HepG2 (cell line): ENCODE data around the gene TNN. TPM values are rescaled to one million over a fixed set of nuclear protein-coding genes. Genes with fewer than 3 reads are reported as not detected.

ENCODE experiments used
- ATAC-seq: fragments of 200-7000 bp; cut with Tn5 transposase; 3 replicates; pipeline ENCODE4 v1.9.1; 2020; ENCODE audit warnings: mild to moderate bottlenecking, moderate library complexity
- BruUV-seq: library from RNA; stranded (reverse); fragments of 400-500 nt; replicated peaks from 2 replicates; lab custom pipeline; 2021; lab: Mats Ljungman, UMichigan
- CTCF ChIA-PET: fragments of 300-600 bp; formaldehyde crosslinking; extraction: SDS; loops from one replicate; lab custom pipeline; 2021; ENCODE audit warnings: low total read pairs, inconsistent platforms, low intra/inter-chr PET ratio; lab: Yijun Ruan, JAX
- POLR2A ChIA-PET: fragments of 350-600 bp; sonication (Branson Sonifier 250); formaldehyde crosslinking; loops from one replicate; lab custom pipeline; 2020; ENCODE audit warnings: antibody characterized with exemption, inconsistent platforms; lab: Yijun Ruan, JAX
- DNase-seq: peaks from one replicate; pipeline ENCODE4 v3.0.0-alpha.2; 2015; ENCODE audit warnings: low spot score
- FAIRE-seq: peaks from 3 replicates; lab custom pipeline; 2011; peaks lifted over from hg19 to GRCh38; lab: Jason Lieb, UNC
- H2AFZ ChIP-seq: one replicate; pipeline ENCODE4 v1.6.1; 2011; ENCODE audit warnings: low read length, inconsistent platforms
- H3K27ac ChIP-seq: fragments of 300-600 bp; 3 replicates; pipeline ENCODE4 v1.8.0; 2011; ENCODE audit warnings: mixed run types, mild to moderate bottlenecking, mixed read lengths, low read length, inconsistent platforms; ENCODE audit not compliant: insufficient read depth; ENCODE audit errors: extremely low read length
- H3K27me3 ChIP-seq, 2 experiments: fragments of 200-600 bp in 1 of 2; 2 replicates in 1 of 2; 3 replicates in 1 of 2; pipeline versions ENCODE4 v1.6.0 to v1.8.0; 2011; ENCODE audit warnings: low read length in 2 of 2, mild to moderate bottlenecking in 2 of 2, moderate library complexity in 2 of 2, inconsistent platforms in 1 of 2; ENCODE audit not compliant: insufficient read depth in 2 of 2, control insufficient read depth in 1 of 2
- H3K36me3 ChIP-seq, 2 experiments: fragments of 200-600 bp in 1 of 2; replicated peaks in 1 of 2; 2 replicates in 1 of 2; 3 replicates in 1 of 2; pipeline versions ENCODE4 v1.5.1 to v1.8.0; 2011; ENCODE audit warnings: low read length in 2 of 2, inconsistent platforms in 1 of 2; ENCODE audit not compliant: insufficient read depth in 2 of 2, control insufficient read depth in 1 of 2
- H3K4me1 ChIP-seq: 2 replicates; pipeline ENCODE4 v1.5.1; 2012; ENCODE audit warnings: low read length, inconsistent platforms; ENCODE audit not compliant: insufficient read depth
- H3K4me2 ChIP-seq: 2 replicates; pipeline ENCODE4 v1.6.0; 2011; ENCODE audit warnings: low read depth, low read length, inconsistent platforms
- H3K4me3 ChIP-seq, 3 experiments: fragments of 200-600 bp in 1 of 3; sonication (generic), shearing (Covaris generic) in 1 of 3; replicated peaks in 1 of 3; 2 replicates each; pipeline ENCODE4 v1.5.1; 2011 to 2016; ENCODE audit warnings: low read length in 3 of 3, inconsistent platforms in 2 of 3, low read depth in 2 of 3, mild to moderate bottlenecking in 2 of 3, control low read depth in 1 of 3, mixed read lengths in 1 of 3; ENCODE audit not compliant: insufficient read depth in 1 of 3
- H3K79me2 ChIP-seq: one replicate; pipeline ENCODE4 v1.6.1; 2011; ENCODE audit warnings: low read length, inconsistent platforms; ENCODE audit not compliant: insufficient read depth
- H3K9ac ChIP-seq: 2 replicates; pipeline ENCODE4 v1.6.0; 2011; ENCODE audit warnings: mild to moderate bottlenecking, low read depth, low read length, inconsistent platforms; ENCODE audit not compliant: insufficient read depth
- H3K9me3 ChIP-seq: 2 replicates; pipeline ENCODE4 v1.5.1; 2012; ENCODE audit warnings: mild to moderate bottlenecking, low read length
- H4K20me1 ChIP-seq: 2 replicates; pipeline ENCODE4 v1.6.0; 2011; ENCODE audit warnings: inconsistent platforms, mild to moderate bottlenecking, low read length, moderate library complexity; ENCODE audit not compliant: insufficient read depth
- CEBPB ChIP-seq: IDR thresholded peaks from 2 replicates; pipeline ENCODE4 v1.6.1; 2011; ENCODE audit warnings: low read depth, low read length, improper control_type of control experiment, borderline replicate concordance
- REPIN1 ChIP-seq: sonication (generic); formaldehyde crosslinking; IDR thresholded peaks from 2 replicates; pipeline ENCODE4 v1.8.0; 2022; ENCODE audit warnings: missing genetic modification reagents, low read depth, mild to moderate bottlenecking, borderline replicate concordance
- TAF1 ChIP-seq: sonication (generic); formaldehyde crosslinking; IDR thresholded peaks from 2 replicates; pipeline ENCODE4 v1.4.0; 2020; ENCODE audit warnings: missing genetic modification reagents
- XRCC5 ChIP-seq: fragments of 200-400 bp; formaldehyde crosslinking; optimal IDR thresholded peaks from 2 replicates; pipeline ENCODE3; 2017; ENCODE audit warnings: mild to moderate bottlenecking, low read length
- ZNF598 ChIP-seq: sonication (generic); formaldehyde crosslinking; IDR thresholded peaks from 2 replicates; pipeline ENCODE4 v1.5.1; 2020; ENCODE audit warnings: mild to moderate bottlenecking, missing genetic modification reagents, borderline replicate concordance
- WGBS: methylation state at CpG from one replicate; pipeline ENCODE4 v1.1.6; 2017; ENCODE audit warnings: low lambda C conversion rate; 5-methylcytosine and 5-hydroxymethylcytosine counted together
- in situ Hi-C: cut with HindIII; loops from 2 replicates; pipeline ENCODE4 v1.10.0; 2017; ENCODE audit warnings: low pct_unique_long_range_greater_than_20kb; ENCODE audit not compliant: extremely low pct_ligation_motif_present
- intact Hi-C: fragments of 100-400 bp; cut with micrococcal nuclease; formaldehyde crosslinking; loops from one replicate; pipeline ENCODE4 v1.10.0; 2022; ENCODE audit not compliant: unreplicated experiment
- polyA plus RNA-seq, 8 experiments: library from polyadenylated mRNA; depleted of rRNA in 3 of 8; stranded (reverse) in 7 of 8; unstranded in 1 of 8; fragments of >200 nt; fragmentation: Illumina TruSeq in 4 of 8; extraction: Trizol in 4 of 8; gene quantifications; 2 replicates each; pipeline versions ENCODE4 v1.2.1 to v1.2.3, GENCODE V29; 2011 to 2016; ENCODE audit warnings: low read depth in 4 of 8, missing spikeins in 1 of 8, mixed read lengths in 1 of 8; ENCODE audit not compliant: insufficient read depth in 1 of 8
- total RNA-seq, 5 experiments: library from RNA; depleted of rRNA; stranded (reverse); fragments of >200 nt; fragmentation: Illumina TruSeq; extraction: Trizol; gene quantifications; 2 replicates each; pipeline ENCODE4 v1.2.3, GENCODE V29; 2016; ENCODE audit warnings: low read depth in 1 of 5

TNN gene
- total and polyA plus RNA-seq, 2 of the 13 experiments (the other 11 are each of a cell fraction or from before 2014, with no cell fraction given) = not detected

DNA sequence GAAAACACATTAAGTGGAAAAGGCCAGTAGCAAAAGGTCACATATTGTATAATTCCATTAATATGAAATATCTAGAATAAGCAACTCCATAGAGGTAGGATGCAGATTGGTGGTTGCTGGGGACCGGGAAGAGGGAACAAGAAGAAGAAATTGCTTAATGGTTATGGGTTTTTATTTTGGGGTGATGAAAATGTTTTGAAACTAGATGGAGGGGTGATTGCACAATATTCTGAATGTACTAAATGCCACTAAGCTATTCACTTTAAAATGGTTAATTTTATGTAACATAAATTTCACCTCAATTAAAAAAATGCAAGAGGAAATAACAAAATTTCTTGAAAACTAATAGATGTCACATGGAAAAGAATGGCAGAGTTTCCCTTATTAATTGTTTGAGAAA is 118.3 kb downstream of the TNN start:
- TF ChIP-seq CEBPB (peak; percentile 64; the same call in 1 of the 2 replicates), TAF1 (CRISPR knock-in tag) (no peak), XRCC5 (no peak)
- TF ChIP-seq, all 625 proteins: peak for 1
- ChIA-PET CTCF (no interaction called here), POLR2A (no interaction called here)
- intact Hi-C loops (no loop called here), in situ Hi-C loops (no loop called here)
- Histone ChIP-seq H3K27me3 (no peaks in the 10 kb centered on the region), H3K9me3 (no peaks in the 10 kb centered on the region), H3K4me1 (no peaks in the 10 kb centered on the region), H3K36me3 (no peaks in the 10 kb centered on the region), H3K4me3 (no peak overlapping the region), H3K79me2 (no peaks in the 10 kb centered on the region), H3K27ac (no peak overlapping the region), H2AFZ (no peak overlapping the region), H3K9ac (no peak overlapping the region), H3K4me2 (no peak overlapping the region), H4K20me1 (no peaks in the 10 kb centered on the region)
- FAIRE-seq (no peak), ATAC-seq (no peak), DNase-seq (no peak)
- 36% methylated on average over 1 of the region's 1 CpG for WGBS
- no TSS peak for BruUV-seq

DNA sequence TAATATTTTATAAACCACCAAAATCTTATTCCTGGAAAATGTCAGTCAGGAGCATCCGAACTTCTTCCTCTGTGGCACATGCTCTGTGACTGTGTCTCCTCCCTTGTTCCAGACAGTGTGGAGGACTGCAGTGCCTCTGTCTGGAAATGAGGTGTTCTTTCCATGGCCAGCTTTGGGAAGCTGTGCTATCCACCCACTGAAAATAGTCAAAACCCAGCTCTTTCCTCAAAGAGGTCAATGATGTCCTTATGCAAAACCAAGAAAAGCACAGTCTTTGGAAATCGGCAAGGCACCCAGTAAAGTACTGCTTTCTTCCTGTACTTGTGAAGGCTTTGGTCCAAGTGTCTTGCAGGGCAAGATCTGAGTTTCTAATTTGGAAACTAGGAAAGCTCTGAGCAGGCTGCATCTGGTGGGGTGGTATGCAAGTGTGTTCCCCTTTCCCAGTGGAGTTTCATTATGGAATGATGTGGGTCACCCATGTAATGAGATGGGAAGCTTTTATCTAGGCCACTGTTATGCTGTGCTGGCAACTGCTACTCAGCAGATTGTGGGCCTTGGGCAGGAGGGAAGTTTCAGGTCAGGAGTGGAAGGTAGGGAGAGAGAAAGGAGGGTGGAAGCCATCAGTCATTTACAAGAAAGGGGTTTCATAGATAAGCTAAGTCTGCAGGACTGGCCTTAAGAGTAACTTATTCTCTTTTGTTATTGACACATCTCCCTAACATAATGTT is 119.0 kb downstream of the TNN start:
- Histone ChIP-seq H3K36me3 (no peaks in the 10 kb centered on the region), H4K20me1 (no peaks in the 10 kb centered on the region), H3K27ac (no peak overlapping the region), H3K4me2 (no peak overlapping the region), H3K9ac (no peak overlapping the region), H3K9me3 (no peaks in the 10 kb centered on the region), H3K79me2 (no peaks in the 10 kb centered on the region), H2AFZ (no peak overlapping the region), H3K27me3 (peaks cover 0 to 2% of the 10 kb centered on the region in 2 experiments; a peak in 2 of 5 replicates), H3K4me3 (no peak overlapping the region), H3K4me1 (peaks cover 4% of the 10 kb centered on the region)
- BruUV-seq = no TSS peak
- TF ChIP-seq REPIN1 (CRISPR knock-in tag) (no peak), ZNF598 (CRISPR knock-in tag) (no peak)
- POLR2A ChIA-PET = no interaction called here
- DNase-seq = no peak
- in situ Hi-C loops (no loop called here), intact Hi-C loops (no loop called here)
- CTCF ChIA-PET = no interaction called here
- no peak for FAIRE-seq
- 24% methylated on average over 2 of the region's 2 CpGs for WGBS
- ATAC-seq = no peak
